ENCODE measurements around the gene SEC22C. TPM values are rescaled to one million over a fixed set of nuclear protein-coding genes. Genes with fewer than 3 reads are reported as not detected.

The SEC22C gene
- polyA plus RNA-seq, 1 of the 3 experiments (the other 2 are of a cell fraction), result 28.5 TPM

- H3K79me2 ChIP-seq (ENCODE audit: insufficient read depth), result no peaks in the 10 kb centered on the region
- H3K36me3 ChIP-seq (replicated peaks in 1 of 2; ENCODE audit: control insufficient read depth in 1 of 2, insufficient read depth in 2 of 2, low read length in 1 of 2), result no peaks in the 10 kb centered on the region
- CTCF ChIA-PET, result interaction anchor here (1.0 to 1.8 kb wide), 3 partner anchors 37 to 55 kb away, joined by 3 to 4 read pairs (median 3); no protein-coding TSS in a partner anchor
Measured at GRCh38 chr3:42498791-42499477, 82.8 kb downstream of the SEC22C start.

More at GRCh38 chr3:42498791-42499477, 82.8 kb downstream of the SEC22C start:
- Histone ChIP-seq H3K27ac (ENCODE audit: low read depth in 2 of 2, low read length in 1 of 2) (no peak overlapping the region), H4K20me1 (ENCODE audit: insufficient read depth) (no peaks in the 10 kb centered on the region), H3K27me3 (ENCODE audit: insufficient read depth) (peaks cover 38% of the 10 kb centered on the region), H3F3A (replicated peaks; ENCODE audit: insufficient read depth) (no peaks in the 10 kb centered on the region), H3K4me3 (ENCODE audit: low read depth in 2 of 2, low read length in 1 of 2) (no peak overlapping the region), H3K9me2 (no peaks in the 10 kb centered on the region), H2AFZ (ENCODE audit: low read depth) (no peak overlapping the region), H3K9me3 (no peaks in the 10 kb centered on the region), H3K4me1 (ENCODE audit: control insufficient read depth in 1 of 2, insufficient read depth in 2 of 2, low read depth in 1 of 2, low read length in 1 of 2) (peaks cover 0 to 13% of the 10 kb centered on the region in 2 experiments; a peak in 1 of 4 replicates), H3K9ac (no peak overlapping the region), H3K4me2 (no peak overlapping the region)
- no peak for TF ChIP-seq MXI1 (IDR thresholded peaks at IDR 0.05; ENCODE audit: low read depth, low read length)
- no peak for TF ChIP-seq ZBTB33 (IDR thresholded peaks at IDR 0.05; ENCODE audit: borderline replicate concordance, low read depth)
- TF ChIP-seq TCF12 (IDR thresholded peaks at IDR 0.05), result no peak
- TF ChIP-seq REST (IDR thresholded peaks at IDR 0.05; ENCODE audit: low read depth, low read length), result no peak
- TF ChIP-seq EP300 (IDR thresholded peaks at IDR 0.05; ENCODE audit: borderline replicate concordance in 1 of 2, low read depth in 1 of 2, low read length in 1 of 2), result no peak
- TF ChIP-seq RXRA (IDR thresholded peaks at IDR 0.05; ENCODE audit: borderline replicate concordance, low read depth), result no peak
- no peak for TF ChIP-seq USF1 (IDR thresholded peaks at IDR 0.05; ENCODE audit: borderline replicate concordance, low read depth)
- no peak for TF ChIP-seq SMC3 (IDR thresholded peaks at IDR 0.05; ENCODE audit: low read depth, low read length)
- no peak for TF ChIP-seq FOXM1 (IDR thresholded peaks at IDR 0.05; ENCODE audit: low read depth)
- TF ChIP-seq CHD2 (IDR thresholded peaks at IDR 0.05; ENCODE audit: low read length, partially characterized antibody), result no peak
- no peak for TF ChIP-seq NFIC (IDR thresholded peaks at IDR 0.05; ENCODE audit: borderline replicate concordance)
- TF ChIP-seq YY1 (IDR thresholded peaks at IDR 0.05; ENCODE audit: low read depth), result no peak
- no peak for TF ChIP-seq JUND (IDR thresholded peaks at IDR 0.05)
- TF ChIP-seq FOXJ3 (CRISPR knock-in tag; IDR thresholded peaks at IDR 0.05), result no peak
- TF ChIP-seq MEF2A (IDR thresholded peaks at IDR 0.05; ENCODE audit: borderline replicate concordance, low read depth), result no peak
- no peak for TF ChIP-seq TAF1 (IDR thresholded peaks at IDR 0.05; ENCODE audit: borderline replicate concordance, low read depth, low read length)
- TF ChIP-seq CTCF (IDR thresholded peaks at IDR 0.05), result no peak
- no peak for TF ChIP-seq TEAD4 (IDR thresholded peaks at IDR 0.05; ENCODE audit: borderline replicate concordance, insufficient read depth)
- no peak for TF ChIP-seq ELF1 (IDR thresholded peaks at IDR 0.05)
- no peak for TF ChIP-seq RCOR1 (IDR thresholded peaks at IDR 0.05; ENCODE audit: low read length)
- no peak for DNase-seq
- 61% methylated on average over 12 of the region's 13 CpGs for WGBS (ENCODE audit: low lambda C conversion rate)
- POLR2A ChIA-PET, result no interaction called here

All from SK-N-SH (cell line).